Measurements from ENCODE around the gene LPAR2. TPM values are rescaled to one million over a fixed set of nuclear protein-coding genes. Genes with fewer than 3 reads are reported as not detected.

The LPAR2 gene
- total and polyA plus RNA-seq, 10 of the 15 experiments (the other 5 are each of a cell fraction or from before 2014, with no cell fraction given) = 0.98 to 23.8 (median 10.2) TPM

GRCh38 chr19:19591133-19591825, 36.7 kb downstream of the LPAR2 start (continued):
- TF ChIP-seq BCLAF1 (IDR thresholded peaks at IDR 0.05) (no peak), CHD4 (IDR thresholded peaks at IDR 0.05) (no peak), RFX5 (IDR thresholded peaks at IDR 0.05; ENCODE audit: low read depth, low read length) (no peak), ZNF24 (IDR thresholded peaks at IDR 0.05) (no peak)

DNA sequence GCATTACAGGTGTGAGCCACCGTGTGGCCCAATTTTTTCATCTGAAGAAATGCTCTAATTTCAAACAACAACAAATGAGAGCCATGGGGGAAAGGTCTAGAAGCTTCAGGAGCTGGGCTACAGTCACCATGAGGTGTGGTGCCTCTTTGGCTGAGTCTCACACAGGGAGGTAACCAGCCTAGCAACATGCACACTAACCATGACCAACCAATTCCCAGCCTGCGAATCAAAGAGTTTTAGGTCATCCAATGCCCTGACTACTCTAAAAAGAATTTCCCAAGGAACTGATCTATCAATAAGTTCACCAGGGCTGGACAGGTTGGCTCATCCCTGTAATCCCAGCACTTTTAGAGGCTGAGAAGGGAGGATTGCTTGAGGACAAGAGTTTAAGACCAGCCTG, 39.5 kb downstream of the LPAR2 start:
- in situ Hi-C loops (cut with MboI) = no loop called here
- intact Hi-C loops (cut with micrococcal nuclease; ENCODE audit: unreplicated experiment) = no loop called here
- 95% methylated on average over 2 of the region's 2 CpGs for WGBS (ENCODE audit: insufficient coverage, insufficient replicate concordance, low lambda C conversion rate, missing lambda C conversion rate)
- ATAC-seq (no peak), FAIRE-seq (no peak), DNase-seq (ENCODE audit: low read depth, low spot score) (no peak)
- H3K9me3 ChIP-seq (replicated peaks; ENCODE audit: control insufficient read depth, insufficient read depth, low read length) = no peaks in the 10 kb centered on the region
- no peak overlapping the region for H2AFZ ChIP-seq (ENCODE audit: control insufficient read depth, low read depth, low read length)
- H3K4me1 ChIP-seq (ENCODE audit: control insufficient read depth, insufficient read depth, low read length) = peaks cover 12% of the 10 kb centered on the region
- H3K4me2 ChIP-seq (ENCODE audit: control insufficient read depth, insufficient read depth) = no peak overlapping the region
- no peak overlapping the region for H3K4me3 ChIP-seq
- peaks cover 0 to 8% of the 10 kb centered on the region in 2 experiments; a peak in 2 of 4 replicates for H3K36me3 ChIP-seq (ENCODE audit: control insufficient read depth in 2 of 2, insufficient read depth in 2 of 2, low read length in 1 of 2)
- CTCF ChIA-PET = interaction anchor here (1.3 to 4.0 kb wide), 3 partner anchors 9 to 57 kb away, joined by 4 to 13 read pairs (median 8); no protein-coding TSS in a partner anchor
- SMC1A ChIA-PET (ENCODE audit: uncharacterized antibody, unreplicated experiment) = no interaction called here
- H4K20me1 ChIP-seq (ENCODE audit: control insufficient read depth, insufficient read depth) = no peaks in the 10 kb centered on the region
- BruUV-seq (replicated peaks) = no TSS peak
- no peak overlapping the region for H3K9ac ChIP-seq (ENCODE audit: control insufficient read depth, insufficient read depth, low read length)
- H3K27me3 ChIP-seq (replicated peaks in 1 of 2; ENCODE audit: control insufficient read depth in 2 of 2, insufficient read depth in 2 of 2, low read length in 1 of 2) = no peaks in the 10 kb centered on the region
- no peaks in the 10 kb centered on the region for H3K79me2 ChIP-seq (ENCODE audit: control insufficient read depth, insufficient read depth, low read length)
- POLR2A ChIA-PET = no interaction called here
- no peak overlapping the region for H3K27ac ChIP-seq (ENCODE audit: control insufficient read depth, insufficient read depth)
- RAD21 ChIA-PET (ENCODE audit: unreplicated experiment) = no interaction called here
- no peak for TF ChIP-seq PRDM15 (CRISPR knock-in tag; IDR thresholded peaks at IDR 0.05)
- no peak for TF ChIP-seq ZBTB33 (IDR thresholded peaks at IDR 0.05)
- TF ChIP-seq BCL11A (IDR thresholded peaks at IDR 0.05; ENCODE audit: low read depth, low read length) = no peak
- TF ChIP-seq SMARCA5 (IDR thresholded peaks at IDR 0.05) = no peak
- no peak for TF ChIP-seq KLF5 (IDR thresholded peaks at IDR 0.05; ENCODE audit: partially characterized antibody)

Data from GM12878 (cell line).